ENCODE results near the gene ZNF93.
"Not testable (repeated sequence)": the region's sequence is repeated elsewhere in the genome, so short reads cannot be mapped to it uniquely, and the experiment has no call there.

ZNF93 gene

DNA sequence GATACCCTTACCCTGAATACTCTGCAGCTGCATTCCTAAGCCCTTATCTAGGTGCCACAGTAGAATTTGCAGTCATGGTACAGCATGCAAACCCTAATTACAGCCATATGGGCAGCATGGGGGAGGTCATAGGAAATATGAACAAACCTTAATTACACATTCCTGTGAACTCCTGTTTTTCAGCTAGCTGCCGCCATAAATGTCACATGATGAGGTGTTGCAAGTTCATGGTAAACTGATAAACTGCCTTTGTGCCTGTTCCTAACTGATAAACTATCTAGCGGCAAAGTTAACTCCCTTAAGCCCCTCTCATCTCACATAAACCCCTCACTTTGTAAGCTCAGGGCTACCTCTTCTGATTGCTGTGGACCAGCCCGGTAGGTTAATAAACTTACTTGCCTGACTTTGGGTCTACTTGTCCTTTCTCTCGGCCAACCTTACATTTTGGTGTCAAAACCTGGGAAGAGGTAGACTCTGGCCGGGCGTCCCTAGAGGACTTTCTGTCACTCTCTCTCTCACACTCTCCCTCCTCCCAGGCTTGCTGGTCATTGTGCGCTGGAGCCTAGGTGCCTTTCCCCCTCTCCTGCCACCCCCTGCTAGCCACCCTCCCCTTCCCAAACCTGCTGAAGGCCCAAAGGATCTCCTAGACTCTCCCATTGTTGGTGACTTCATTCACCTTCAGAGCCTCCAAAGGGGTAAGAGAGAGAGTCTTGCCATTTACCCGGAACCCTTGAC, 43.3 kb downstream of the ZNF93 start:
- no peak for DNase-seq

DNA sequence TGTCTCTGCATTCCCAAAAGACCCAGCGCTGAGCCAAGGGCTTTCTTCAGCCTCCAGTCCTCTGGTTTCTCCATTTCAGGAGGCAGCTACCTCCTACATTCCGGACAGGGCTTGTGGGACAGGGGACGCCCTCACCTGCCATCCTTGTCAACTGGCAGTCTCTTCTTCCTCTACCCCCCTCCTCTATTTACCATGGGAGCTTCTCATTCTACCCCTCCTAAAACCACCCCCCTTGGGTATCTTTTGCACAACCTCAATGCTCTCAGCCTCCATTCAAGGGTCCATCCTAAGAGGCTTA, 43.8 kb downstream of the ZNF93 start:
- no peak for DNase-seq

DNA sequence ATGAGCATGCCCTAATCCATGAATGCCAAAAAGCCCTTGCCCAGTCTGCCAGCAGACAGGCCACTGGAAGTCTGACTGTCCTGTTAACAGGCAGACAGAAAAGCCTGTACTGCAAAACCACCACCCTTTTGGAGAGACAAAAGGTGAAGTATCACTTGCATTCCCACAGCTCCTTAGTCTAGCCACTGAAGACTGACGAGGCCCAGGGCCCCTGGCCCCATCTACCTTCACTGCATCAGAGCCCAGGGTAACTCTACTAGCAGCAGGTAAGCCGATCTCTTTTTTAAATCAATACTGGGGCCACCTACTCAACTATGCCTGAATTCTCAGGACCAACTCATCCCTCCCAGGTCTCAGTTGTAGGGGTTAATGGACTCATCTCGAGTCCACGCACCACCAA, 45.5 kb downstream of the ZNF93 start:
- no peak for DNase-seq

DNA sequence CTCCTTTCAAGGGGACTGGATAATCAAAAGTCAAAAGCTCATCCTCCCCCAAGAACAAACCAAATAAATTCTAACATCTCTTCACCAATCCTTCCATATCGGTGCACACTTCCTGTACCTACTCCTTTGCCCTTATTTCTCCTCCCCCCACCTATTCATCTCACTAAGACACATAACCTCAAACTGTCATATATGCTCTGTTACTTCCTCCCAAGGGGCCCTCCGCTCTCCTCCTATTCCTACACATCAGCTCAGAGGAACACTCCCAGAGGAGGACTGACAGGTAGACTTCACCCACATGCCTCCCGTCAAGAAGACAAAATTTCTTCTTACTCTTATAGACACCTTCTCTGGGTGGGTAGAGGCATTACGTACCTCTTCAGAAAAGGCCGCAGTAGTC, 48.1 kb downstream of the ZNF93 start:
- DNase-seq: no peak

DNA sequence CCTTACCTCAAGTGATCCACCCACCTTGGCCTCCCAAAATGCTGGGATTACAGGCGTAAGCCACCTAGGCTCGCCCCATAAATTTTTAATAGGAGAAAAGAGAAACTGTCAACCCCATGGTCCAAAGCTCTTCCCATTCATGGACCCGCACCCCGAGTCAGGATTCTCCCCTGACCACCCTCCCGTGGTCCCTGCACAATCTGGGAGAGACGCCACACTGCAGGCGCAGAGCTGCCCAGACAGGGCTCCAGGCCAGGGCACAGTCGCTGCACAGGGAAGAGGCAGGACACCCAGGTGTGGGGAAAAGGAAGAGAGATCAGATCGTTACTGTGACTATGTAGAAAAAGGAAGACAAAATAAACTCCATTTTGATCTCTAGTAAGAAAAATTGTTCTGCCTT, 54.5 kb downstream of the ZNF93 start:
- DNase-seq: no peak

DNA sequence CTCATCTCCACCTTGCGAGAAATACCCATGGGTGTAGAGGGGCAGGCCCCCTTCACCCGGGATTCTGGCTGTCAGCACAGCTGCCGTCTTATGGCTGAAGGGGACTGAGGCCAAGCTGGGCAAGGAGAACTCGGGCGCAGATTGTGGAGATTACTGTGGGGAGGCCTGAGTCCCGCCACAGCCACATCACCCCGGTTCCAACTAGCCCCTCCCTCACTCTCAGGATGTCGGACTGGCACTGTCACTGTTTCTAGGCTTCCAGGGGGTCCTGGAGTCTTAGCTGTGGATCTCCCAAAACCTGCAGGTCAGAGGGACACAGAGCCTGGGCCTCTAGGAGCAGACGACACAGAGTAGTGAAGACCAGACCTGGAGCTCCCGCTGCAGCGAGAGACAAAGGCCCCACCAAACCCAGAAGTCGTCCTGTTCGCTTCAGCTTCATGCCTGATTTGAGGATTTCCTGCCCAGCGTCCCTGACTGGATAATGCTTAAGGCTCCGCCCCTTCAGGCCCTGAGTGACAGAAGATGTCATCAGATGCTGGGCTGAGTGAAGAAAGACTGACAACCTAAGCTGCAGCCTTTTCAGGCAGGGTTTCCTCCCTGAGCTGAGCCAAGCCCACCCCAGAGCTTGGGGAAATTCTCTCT, 55.8 kb downstream of the ZNF93 start:
- DNase-seq: no peak

DNA sequence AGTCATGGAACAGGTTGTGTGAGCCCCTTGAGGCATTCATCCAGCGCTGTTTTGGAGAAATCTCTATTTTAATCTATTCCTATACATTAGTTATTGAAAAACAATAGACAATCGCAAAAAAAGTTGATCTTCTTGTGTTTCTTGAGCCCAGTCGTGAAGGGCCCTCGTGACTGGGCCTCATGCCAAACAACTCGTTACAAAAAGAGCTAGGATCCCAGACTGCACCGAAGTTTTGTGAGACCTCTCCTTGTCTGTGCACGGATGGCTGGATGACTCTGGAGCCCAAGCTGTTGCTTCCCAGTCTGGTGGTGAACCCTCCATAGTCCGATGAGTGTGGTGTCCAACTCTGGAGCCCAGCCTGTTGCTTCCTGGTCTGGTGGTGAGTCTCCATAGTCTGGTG, 57.0 kb downstream of the ZNF93 start:
- not testable (repeated sequence) for DNase-seq

DNA sequence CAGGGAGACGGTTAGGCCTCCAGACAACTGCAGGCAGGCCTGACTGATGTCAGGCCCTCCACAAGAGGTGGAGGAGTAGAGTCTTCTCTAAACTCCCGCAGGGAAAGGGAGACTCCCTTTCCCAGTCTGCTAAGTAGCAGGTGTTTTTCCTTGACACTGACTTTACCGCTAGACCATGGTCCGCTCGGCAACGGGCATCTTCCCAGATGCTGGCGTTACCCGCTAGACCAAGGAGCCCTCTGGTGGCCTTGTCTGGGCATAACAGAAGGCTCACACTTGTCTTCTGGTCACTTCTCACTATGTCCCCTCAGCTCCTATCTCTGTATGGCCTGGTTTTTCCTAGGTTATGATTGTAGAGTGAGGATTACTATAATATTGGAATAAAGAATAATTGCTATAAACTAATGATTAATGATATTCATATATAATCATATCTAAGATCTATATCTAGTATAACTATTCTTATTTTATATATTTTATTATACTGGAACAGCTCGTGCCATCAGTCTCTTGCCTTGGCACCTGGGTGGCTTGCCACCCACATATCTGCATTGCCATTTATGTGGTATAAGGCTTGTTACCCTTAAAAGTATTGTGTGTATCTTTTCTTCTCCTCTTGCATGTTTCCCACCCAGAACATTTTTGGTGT, 58.5 kb downstream of the ZNF93 start:
- peak; percentile 42 for DNase-seq

DNA sequence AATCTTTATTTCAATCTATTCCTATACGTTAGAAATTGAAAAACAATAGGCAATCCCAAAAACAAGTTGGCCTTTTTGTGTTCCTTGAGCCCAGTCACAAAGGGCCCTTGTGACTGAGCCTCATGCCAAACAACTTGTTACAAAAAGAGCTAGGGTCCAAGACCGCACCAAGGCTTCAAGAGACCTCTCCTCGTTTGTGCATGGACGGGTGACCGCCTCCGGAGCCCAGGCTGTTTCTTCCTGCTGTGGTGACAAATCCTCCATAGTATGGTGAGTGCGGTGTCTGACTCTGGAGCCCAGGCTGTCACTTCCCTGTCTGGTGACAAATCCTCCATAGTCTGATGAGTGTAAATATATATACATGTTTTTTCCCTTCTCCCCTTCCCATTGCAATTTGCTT, 63.7 kb downstream of the ZNF93 start:
- no peak for DNase-seq

DNA sequence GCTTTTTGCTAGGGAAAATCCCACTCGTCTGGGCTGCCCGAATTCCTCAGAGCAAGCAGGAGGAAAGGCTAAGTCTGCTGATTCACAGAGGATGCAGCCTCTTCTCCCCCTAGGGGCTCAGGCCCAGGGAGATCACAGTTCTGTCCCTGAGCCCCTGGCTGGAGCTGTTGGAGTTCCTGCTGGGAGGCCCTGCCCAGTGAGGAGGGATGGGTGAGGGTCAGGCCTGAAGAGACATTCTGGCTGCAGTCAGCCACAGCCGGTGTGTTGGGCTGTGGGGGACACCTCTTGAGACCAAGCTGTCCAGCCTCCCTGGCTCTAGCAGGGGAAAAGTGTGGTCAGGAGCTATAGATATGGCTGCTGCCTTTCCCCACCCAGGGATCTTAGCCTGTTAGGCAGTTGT, 65.4 kb downstream of the ZNF93 start:
- DNase-seq: not testable (repeated sequence)

DNA sequence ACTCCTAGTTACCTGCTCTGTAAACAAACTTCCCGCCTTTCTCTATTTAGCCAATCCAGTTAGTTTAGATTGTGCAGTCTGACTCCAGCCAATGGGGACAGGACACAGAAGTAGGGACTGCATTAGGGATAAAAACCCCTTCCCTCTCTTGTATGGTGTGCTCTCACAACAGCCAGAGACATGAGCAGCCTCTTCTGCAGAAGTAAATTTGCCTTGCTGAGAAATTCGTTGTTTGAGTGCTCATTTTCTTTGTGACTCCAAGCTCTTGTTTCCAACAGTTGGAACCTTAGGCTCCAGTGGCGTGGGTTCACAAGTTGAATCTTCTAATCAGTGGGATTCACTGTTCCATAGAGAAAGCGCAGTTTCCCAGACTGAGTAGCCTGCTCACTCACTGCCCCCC, 66.1 kb downstream of the ZNF93 start:
- no peak for DNase-seq

Data from activated CD4-positive, alpha-beta T cell treated with anti-CD3 and anti-CD28 coated beads for 1 hour (primary cell).